ENCODE data around the gene EVA1A.
"Not testable (repeated sequence)": the region's sequence is repeated elsewhere in the genome, so short reads cannot be mapped to it uniquely, and the experiment has no call there.

The EVA1A gene

GRCh38 chr2:75493230-75493629 lies 67.5 kb downstream of the EVA1A start:
- no peak for TF ChIP-seq ZNF274 (IDR thresholded peaks at IDR 0.05; ENCODE audit: low read depth, low read length)
- no peak overlapping the region for H3K4me3 ChIP-seq (ENCODE audit: low read length)

GRCh38 chr2:75491129-75491753 lies 69.5 kb downstream of the EVA1A start:
- H3K4me3 ChIP-seq (ENCODE audit: low read length) = no peak overlapping the region
- TF ChIP-seq ZNF274 (IDR thresholded peaks at IDR 0.05; ENCODE audit: low read depth, low read length) = no peak

GRCh38 chr2:75489721-75490120 lies 71.0 kb downstream of the EVA1A start:
- no peak overlapping the region for H3K4me3 ChIP-seq (ENCODE audit: low read length)
- TF ChIP-seq ZNF274 (IDR thresholded peaks at IDR 0.05; ENCODE audit: low read depth, low read length) = no peak

GRCh38 chr2:75488157-75488556 lies 72.6 kb downstream of the EVA1A start:
- no peak overlapping the region for H3K4me3 ChIP-seq (ENCODE audit: low read length)
- TF ChIP-seq ZNF274 (IDR thresholded peaks at IDR 0.05; ENCODE audit: low read depth, low read length) = no peak

- not testable (repeated sequence) for H3K4me3 ChIP-seq (ENCODE audit: low read length)
These were observed 74.0 kb downstream of the EVA1A start for GRCh38 chr2:75486735-75487134.

GRCh38 chr2:75484840-75485239 lies 75.9 kb downstream of the EVA1A start:
- H3K4me3 ChIP-seq (ENCODE audit: low read length) = no peak overlapping the region
- no peak for TF ChIP-seq ZNF274 (IDR thresholded peaks at IDR 0.05; ENCODE audit: low read depth, low read length)

GRCh38 chr2:75483878-75484277 lies 76.9 kb downstream of the EVA1A start:
- no peak overlapping the region for H3K4me3 ChIP-seq (ENCODE audit: low read length)
- TF ChIP-seq ZNF274 (IDR thresholded peaks at IDR 0.05; ENCODE audit: low read depth, low read length) = no peak

- no peak overlapping the region for H3K4me3 ChIP-seq (ENCODE audit: low read length)
- no peak for TF ChIP-seq ZNF274 (IDR thresholded peaks at IDR 0.05; ENCODE audit: low read depth, low read length)
These were observed 78.3 kb downstream of the EVA1A start for GRCh38 chr2:75482398-75482797.

GRCh38 chr2:75480971-75481836 lies 79.5 kb downstream of the EVA1A start:
- TF ChIP-seq ZNF274 (IDR thresholded peaks at IDR 0.05; ENCODE audit: low read depth, low read length) = no peak
- H3K4me3 ChIP-seq (ENCODE audit: low read length) = no peak overlapping the region

- H3K4me3 ChIP-seq (ENCODE audit: low read length) = not testable (repeated sequence)
These were observed 83.0 kb downstream of the EVA1A start for GRCh38 chr2:75477696-75478095.

- no peak overlapping the region for H3K4me3 ChIP-seq (ENCODE audit: low read length)
- no peak for TF ChIP-seq ZNF274 (IDR thresholded peaks at IDR 0.05; ENCODE audit: low read depth, low read length)
These were observed 84.0 kb downstream of the EVA1A start for GRCh38 chr2:75476761-75477160.

GRCh38 chr2:75475976-75476375 lies 84.8 kb downstream of the EVA1A start:
- TF ChIP-seq ZNF274 (IDR thresholded peaks at IDR 0.05; ENCODE audit: low read depth, low read length) = no peak
- H3K4me3 ChIP-seq (ENCODE audit: low read length) = no peak overlapping the region

- TF ChIP-seq ZNF274 (IDR thresholded peaks at IDR 0.05; ENCODE audit: low read depth, low read length) = no peak
- H3K4me3 ChIP-seq (ENCODE audit: low read length) = no peak overlapping the region
These were observed 85.7 kb downstream of the EVA1A start for GRCh38 chr2:75475049-75475448.

GRCh38 chr2:75474115-75474514 lies 86.6 kb downstream of the EVA1A start:
- no peak for TF ChIP-seq ZNF274 (IDR thresholded peaks at IDR 0.05; ENCODE audit: low read depth, low read length)
- H3K4me3 ChIP-seq (ENCODE audit: low read length) = no peak overlapping the region

GRCh38 chr2:75466708-75467311 lies 93.9 kb downstream of the EVA1A start:
- no peak for TF ChIP-seq ZNF274 (IDR thresholded peaks at IDR 0.05; ENCODE audit: low read depth, low read length)
- H3K4me3 ChIP-seq (ENCODE audit: low read length) = no peak overlapping the region

Data from GM08714 (cell line).